HAP-1 (cell line): ENCODE results near the gene SERPINI1.
A peak's percentile ranks its signal among the peaks of the same experiment; 100 is the strongest.
"Not testable (repeated sequence)": the region's sequence is repeated elsewhere in the genome, so short reads cannot be mapped to it uniquely, and the experiment has no call there.

Experiments used
- DNase-seq, 2 experiments: peaks; one replicate each; pipeline ENCODE4 v3.0.0-alpha.2; 2016 to 2020; ENCODE audit warnings: low spot score in 2 of 2
- H3K27me3 ChIP-seq: fragments of 250-450 bp; sonication (Bioruptor Pico); 2 replicates; pipeline ENCODE4 v1.5.1; 2020; ENCODE audit warnings: low read depth, mild to moderate bottlenecking, moderate library complexity
- H3K36me3 ChIP-seq: fragments of 250-450 bp; sonication (Bioruptor Pico); replicated peaks from 2 replicates; pipeline ENCODE4 v1.5.1; 2020; ENCODE audit warnings: mild to moderate bottlenecking
- H3K4me1 ChIP-seq: fragments of 250-450 bp; sonication (Bioruptor Pico); 2 replicates; pipeline ENCODE4 v1.5.1; 2020; ENCODE audit warnings: mild to moderate bottlenecking
- H3K4me3 ChIP-seq: fragments of 250-450 bp; sonication (Bioruptor Pico); 2 replicates; pipeline ENCODE4 v1.5.1; 2020; ENCODE audit warnings: mild to moderate bottlenecking, moderate library complexity
- H3K9me3 ChIP-seq: fragments of 250-450 bp; sonication (Bioruptor Pico); 2 replicates; pipeline ENCODE4 v1.5.1; 2020; ENCODE audit warnings: mild to moderate bottlenecking, moderate library complexity
- in situ Hi-C: fragments of 300-500 bp; cut with MboI; formaldehyde crosslinking; loops from 3 replicates; pipeline ENCODE4 v1.14.3; 2020; ENCODE audit warnings: low sequenced_read_pairs, inconsistent platforms, mixed read lengths

The SERPINI1 gene

DNA sequence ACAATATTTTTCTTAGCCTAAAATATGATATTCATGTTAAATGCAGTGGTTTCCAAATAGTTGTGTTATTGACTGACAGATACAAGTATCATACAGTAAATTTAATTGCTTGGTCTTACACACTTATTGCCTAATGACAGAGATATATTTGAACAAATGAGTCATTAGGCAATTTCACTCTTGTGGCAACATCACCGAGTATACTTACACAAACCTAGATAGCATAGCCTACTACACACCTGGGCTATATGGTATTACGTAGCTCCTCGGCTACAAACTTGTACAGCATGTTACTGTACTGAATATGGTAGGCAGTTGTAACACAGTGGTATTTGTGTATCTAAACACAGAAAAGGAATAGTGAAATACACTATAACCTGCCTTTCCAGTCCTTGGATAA lies 50.3 kb downstream of the SERPINI1 start:
- H3K4me1 ChIP-seq: peaks cover 3% of the 10 kb centered on the region; the same call in 1 of the 2 replicates
- in situ Hi-C loops: no loop called here
- DNase-seq: no peak
- H3K4me3 ChIP-seq: no peak overlapping the region
- no peaks in the 10 kb centered on the region; the same call in 1 of the 2 replicates for H3K27me3 ChIP-seq
- no peaks in the 10 kb centered on the region for H3K36me3 ChIP-seq
- no peaks in the 10 kb centered on the region for H3K9me3 ChIP-seq

DNA sequence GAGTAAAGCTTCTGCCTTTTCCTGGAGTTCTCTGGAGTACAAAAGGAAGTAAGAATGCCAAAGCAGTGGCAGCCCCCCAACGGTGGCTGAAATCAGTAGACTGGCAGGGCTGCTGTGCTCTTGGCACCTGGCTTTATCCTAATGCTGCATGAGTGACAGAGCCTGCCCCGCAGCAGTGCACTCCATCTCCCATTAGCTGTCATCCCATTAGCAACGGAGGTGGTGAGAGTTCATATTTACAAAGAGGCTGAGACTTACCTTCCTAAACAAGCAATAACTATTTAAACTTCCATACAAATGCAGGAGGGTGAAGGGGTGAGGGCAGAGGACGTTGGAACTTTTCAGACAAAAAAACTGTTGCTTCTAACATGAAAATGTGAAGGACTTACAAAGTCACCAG lies 51.9 kb downstream of the SERPINI1 start:
- in situ Hi-C loops: no loop called here
- Histone ChIP-seq H3K27me3 (no peaks in the 10 kb centered on the region; the same call in 1 of the 2 replicates), H3K4me1 (no peaks in the 10 kb centered on the region), H3K9me3 (no peaks in the 10 kb centered on the region), H3K4me3 (no peak overlapping the region), H3K36me3 (no peaks in the 10 kb centered on the region)
- DNase-seq: no peak

DNA sequence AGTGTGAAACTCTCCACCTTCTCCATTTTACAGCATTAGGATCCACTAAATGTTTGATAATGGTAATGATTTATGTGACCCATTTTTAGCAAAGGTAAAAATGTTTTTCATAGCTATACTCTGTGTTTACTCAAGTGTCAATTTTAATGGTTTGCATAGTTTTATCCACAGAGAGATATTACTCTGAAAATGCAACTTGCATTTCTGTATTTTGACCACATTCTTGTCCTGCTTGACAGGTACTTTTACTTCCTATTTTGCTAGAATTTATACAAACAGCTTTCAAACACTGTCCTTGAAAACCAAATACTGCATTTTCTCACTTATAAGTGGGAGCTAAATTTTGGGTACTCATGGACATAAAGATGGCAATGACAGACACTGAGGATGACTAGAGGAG lies 62.9 kb downstream of the SERPINI1 start:
- Histone ChIP-seq H3K4me3 (no peak overlapping the region), H3K4me1 (no peaks in the 10 kb centered on the region), H3K9me3 (no peaks in the 10 kb centered on the region), H3K36me3 (no peaks in the 10 kb centered on the region), H3K27me3 (no peaks in the 10 kb centered on the region)
- no peak for DNase-seq
- in situ Hi-C loops: no loop called here

DNA sequence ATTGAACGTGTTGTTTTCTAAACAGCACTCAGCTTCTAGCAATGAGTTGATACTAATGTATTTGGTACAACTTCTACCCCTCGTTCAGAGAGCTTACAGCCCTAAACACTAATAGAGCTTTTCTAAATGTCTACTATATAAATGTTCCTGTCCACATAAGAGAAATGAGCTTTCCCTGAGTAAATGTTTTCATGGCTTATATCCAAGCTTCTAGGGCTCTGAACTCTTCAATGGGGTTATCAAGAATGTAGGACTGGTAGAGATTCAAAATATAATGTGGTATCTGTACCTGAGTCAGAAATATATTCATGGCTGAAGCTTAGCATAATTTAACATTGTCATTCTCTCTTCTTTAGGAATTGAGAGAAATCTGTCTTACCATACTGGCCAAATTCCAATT lies 73.4 kb downstream of the SERPINI1 start:
- Histone ChIP-seq H3K4me1 (peaks cover 11% of the 10 kb centered on the region), H3K36me3 (no peaks in the 10 kb centered on the region), H3K9me3 (no peaks in the 10 kb centered on the region), H3K27me3 (no peaks in the 10 kb centered on the region), H3K4me3 (no peak overlapping the region)
- in situ Hi-C loops: no loop called here
- DNase-seq: no peak

DNA sequence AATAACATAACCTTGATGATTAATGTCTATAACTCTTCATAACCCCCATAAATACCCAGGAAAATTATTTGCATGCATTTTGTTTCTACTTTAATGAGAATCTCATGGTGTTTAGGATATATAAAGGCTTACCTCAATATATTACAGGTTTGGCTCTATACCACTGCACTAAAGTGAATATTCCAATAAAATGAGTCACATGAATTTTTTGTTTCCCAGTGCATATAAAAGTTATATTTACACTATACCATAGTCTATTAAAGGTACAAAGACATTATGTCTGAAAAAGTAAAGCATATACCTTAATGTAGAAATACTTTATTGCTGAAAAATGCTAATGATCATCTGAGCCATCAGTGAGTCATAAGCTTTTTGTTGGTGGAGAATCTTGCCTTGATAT lies 74.7 kb downstream of the SERPINI1 start:
- Histone ChIP-seq H3K36me3 (no peaks in the 10 kb centered on the region), H3K4me1 (peaks cover 11% of the 10 kb centered on the region), H3K4me3 (no peak overlapping the region), H3K27me3 (no peaks in the 10 kb centered on the region), H3K9me3 (no peaks in the 10 kb centered on the region)
- DNase-seq: no peak
- in situ Hi-C loops: no loop called here

DNA sequence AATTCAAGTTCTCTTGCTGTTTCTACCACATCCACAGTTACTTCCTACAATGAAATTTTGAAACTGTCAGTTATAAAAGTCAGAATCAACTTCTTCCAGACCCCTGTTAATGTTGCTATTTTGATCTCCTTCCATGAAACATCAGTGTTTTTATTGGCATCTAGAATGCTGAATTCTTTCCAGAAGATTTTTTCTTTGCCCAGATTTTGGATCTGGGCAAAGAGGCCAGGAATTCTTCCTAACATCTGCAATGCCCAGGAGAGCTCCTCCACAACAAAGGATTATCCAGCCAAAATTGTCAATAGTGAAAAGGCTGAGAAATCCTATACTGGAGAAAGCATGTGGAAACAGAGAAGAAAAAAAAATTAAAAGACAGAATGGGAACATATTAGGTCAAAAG lies 75.5 kb downstream of the SERPINI1 start:
- Histone ChIP-seq H3K4me1 (peaks cover 11% of the 10 kb centered on the region), H3K27me3 (no peaks in the 10 kb centered on the region), H3K9me3 (no peaks in the 10 kb centered on the region), H3K4me3 (no peak overlapping the region), H3K36me3 (no peaks in the 10 kb centered on the region)
- DNase-seq: no peak
- in situ Hi-C loops: no loop called here

DNA sequence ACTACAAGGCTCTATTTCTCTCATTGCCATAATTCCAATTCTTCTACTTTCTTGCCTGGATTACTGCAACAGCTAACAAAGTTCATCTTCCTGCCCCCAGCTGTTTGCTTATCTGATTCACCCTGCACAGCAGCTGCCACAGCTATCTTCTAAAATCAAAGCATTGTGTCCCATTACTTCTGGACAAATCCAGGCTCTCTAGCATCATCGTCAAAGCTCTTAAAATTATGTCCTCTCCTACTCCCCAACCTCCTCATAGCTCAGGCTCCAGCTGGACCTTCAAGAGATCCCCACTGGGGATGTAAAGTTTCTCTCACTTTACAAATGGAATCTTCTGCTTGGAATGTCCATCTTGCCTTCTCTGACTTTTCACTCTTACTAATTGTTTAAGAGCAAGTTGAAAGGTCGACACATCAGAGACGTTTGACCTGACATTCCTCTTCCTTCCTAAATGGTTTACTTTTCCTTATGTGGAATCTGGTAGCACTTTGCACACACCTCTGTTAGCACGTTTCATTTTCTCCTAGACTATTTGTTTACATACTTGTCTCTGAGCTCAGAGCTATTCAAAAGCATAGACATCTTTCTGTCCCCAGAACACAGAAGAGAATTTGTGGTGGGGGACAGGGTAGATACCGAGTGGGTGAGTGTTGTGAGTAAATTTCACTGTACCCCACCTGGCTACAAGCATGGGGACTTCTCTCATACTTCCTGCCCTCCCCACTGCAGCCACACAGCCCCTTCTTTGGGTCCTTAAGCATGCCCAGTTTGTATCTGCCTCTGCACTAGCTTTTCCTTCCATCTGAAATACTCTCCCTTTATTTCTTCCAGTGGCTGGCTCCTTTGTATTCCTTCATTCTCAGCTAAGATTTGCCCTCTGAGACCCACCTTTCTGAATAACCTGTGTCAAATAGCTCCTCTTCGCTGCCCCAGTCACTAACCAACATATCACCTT lies 77.9 kb downstream of the SERPINI1 start:
- in situ Hi-C loops: no loop called here
- Histone ChIP-seq H3K4me3 (no peak overlapping the region), H3K9me3 (no peaks in the 10 kb centered on the region), H3K36me3 (no peaks in the 10 kb centered on the region), H3K27me3 (no peaks in the 10 kb centered on the region), H3K4me1 (peaks cover 11% of the 10 kb centered on the region)
- DNase-seq: peak in 1 of 2 experiments; percentile 10

DNA sequence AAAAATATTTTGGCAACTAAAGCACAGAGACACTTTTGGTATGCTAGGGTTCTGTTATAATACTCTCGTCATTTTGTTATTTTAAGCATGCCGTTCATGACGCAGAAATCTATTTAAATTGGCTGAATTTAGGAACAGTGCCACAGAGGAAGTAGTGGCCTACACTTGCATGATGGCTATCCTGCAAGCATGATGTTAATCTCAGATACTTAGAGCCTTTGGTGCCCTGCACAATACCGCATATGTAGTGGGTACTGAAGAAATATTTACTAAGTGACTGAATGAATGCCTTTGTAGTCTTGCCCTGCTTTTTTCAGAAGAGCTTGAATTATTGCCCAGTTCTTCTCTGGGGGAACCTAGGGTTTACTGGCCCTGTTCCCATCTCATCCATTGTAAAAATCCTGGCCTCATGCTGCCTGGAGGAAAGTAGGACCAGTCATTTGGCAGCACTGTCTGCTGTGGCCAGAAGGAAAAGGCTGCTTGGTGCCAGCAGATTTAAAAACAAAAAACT lies 79.0 kb downstream of the SERPINI1 start:
- in situ Hi-C loops: no loop called here
- Histone ChIP-seq H3K4me1 (peaks cover 11% of the 10 kb centered on the region), H3K36me3 (no peaks in the 10 kb centered on the region), H3K27me3 (no peaks in the 10 kb centered on the region), H3K4me3 (no peak overlapping the region), H3K9me3 (no peaks in the 10 kb centered on the region)
- no peak for DNase-seq

DNA sequence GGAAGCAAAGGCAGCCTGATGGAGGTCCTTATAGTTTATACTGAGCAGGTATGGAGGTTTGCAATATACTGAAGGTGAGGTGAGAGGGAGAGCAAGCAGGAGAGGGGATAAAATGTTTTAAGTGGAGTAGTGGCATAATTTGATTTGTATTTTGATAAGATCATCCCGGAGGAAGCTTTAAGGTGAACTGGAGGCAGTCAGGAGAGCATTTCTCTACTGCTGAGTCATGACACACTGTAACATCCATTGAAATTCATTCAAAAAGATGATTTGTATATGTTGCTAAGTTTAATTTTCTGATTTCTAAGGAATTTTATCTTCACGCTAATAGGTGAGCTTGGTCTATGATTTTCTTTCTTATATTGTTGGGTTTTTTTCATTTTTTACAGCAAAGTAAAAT lies 81.4 kb downstream of the SERPINI1 start:
- Histone ChIP-seq H3K9me3 (no peaks in the 10 kb centered on the region), H3K4me1 (peaks cover 11% of the 10 kb centered on the region), H3K27me3 (no peaks in the 10 kb centered on the region), H3K36me3 (no peaks in the 10 kb centered on the region), H3K4me3 (no peak overlapping the region)
- in situ Hi-C loops: no loop called here
- no peak for DNase-seq

DNA sequence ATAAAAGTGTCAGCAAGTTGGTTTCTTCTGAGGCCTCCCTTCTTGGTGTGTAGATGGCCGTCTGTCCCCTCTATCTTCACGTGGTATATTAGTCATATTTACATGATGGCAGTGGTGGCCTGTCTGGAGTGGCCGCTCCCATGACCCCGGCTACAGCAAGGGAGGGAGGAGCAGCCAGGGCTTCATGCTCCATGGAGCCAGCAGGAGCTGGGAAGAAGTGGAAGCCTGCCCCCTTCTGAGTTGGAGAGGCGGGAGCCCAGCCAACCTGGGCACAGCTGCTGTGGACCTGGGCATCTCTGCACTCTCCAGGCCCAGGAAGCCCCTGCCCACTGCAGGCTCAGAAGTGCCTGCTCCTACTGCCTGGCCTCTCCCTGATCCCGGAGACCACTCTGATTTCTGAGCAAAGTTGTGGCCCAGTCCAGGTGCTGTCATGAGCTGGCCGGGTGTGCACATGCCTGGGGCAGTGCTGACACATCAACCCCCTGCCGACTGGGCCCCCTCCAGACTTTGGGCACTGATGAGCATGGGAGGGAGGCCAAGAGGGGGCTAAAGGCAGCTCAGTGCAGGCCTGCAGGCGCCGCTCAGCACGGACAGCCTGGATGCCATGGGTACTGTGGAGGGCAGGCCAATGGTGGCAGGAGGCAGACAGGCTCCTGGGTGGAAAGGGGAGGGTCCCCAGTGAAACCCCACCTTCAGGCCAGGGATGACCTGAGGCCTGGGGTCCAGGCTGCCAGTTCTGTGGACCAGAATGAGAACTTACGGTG lies 84.8 kb downstream of the SERPINI1 start:
- in situ Hi-C loops: no loop called here
- Histone ChIP-seq H3K9me3 (no peaks in the 10 kb centered on the region), H3K36me3 (no peaks in the 10 kb centered on the region), H3K27me3 (no peaks in the 10 kb centered on the region), H3K4me1 (no peaks in the 10 kb centered on the region), H3K4me3 (no peak overlapping the region)
- no peak for DNase-seq

DNA sequence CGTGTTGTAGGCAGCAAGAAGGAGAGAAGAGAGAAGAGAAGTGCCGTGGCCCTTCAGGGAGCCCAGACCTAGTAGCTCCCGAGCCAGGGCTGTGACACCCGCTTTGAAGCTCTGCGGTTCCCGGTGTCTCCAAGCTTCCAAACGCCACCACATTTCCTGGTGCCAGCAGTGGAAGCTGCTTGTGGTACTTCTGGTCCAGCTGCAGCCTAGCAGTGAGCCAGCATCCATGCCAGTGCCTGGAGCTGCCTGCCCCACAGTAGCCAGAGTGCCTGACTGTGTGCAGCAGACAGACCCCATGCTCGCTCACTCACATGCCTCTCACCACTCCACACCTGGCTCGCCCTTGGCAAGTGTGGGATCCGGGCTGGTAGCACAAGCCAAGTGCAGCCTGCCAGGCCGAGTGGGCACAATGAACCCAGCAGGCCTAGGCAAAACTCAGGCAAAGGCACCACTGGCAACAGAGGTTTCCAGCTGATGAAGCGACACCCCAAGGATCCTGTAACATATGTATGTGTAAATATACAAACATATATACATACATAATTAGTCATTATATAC lies 85.8 kb downstream of the SERPINI1 start:
- Histone ChIP-seq H3K36me3 (no peaks in the 10 kb centered on the region), H3K9me3 (no peaks in the 10 kb centered on the region), H3K4me3 (no peak overlapping the region), H3K4me1 (no peaks in the 10 kb centered on the region), H3K27me3 (no peaks in the 10 kb centered on the region)
- in situ Hi-C loops: no loop called here
- DNase-seq: no peak

DNA sequence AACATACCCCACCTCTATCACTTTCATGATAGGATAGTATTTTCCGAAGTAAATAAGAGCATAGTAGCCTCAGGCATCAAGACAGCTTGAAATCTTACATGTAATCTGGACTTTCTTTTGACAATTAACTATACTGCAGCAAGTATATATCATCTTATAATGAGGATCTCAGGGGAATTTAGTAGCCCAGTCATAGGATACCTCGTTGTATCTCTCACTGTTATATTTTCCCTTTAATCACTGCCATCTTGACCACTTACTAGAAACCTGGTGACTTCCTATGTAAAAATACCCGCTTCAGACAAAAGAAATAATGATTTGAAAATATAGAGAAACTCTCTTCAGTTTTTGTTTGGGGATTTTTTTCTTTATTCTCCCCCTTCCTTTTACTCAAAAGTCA lies 88.2 kb downstream of the SERPINI1 start:
- in situ Hi-C loops: no loop called here
- no peaks in the 10 kb centered on the region for H3K27me3 ChIP-seq
- DNase-seq: no peak

DNA sequence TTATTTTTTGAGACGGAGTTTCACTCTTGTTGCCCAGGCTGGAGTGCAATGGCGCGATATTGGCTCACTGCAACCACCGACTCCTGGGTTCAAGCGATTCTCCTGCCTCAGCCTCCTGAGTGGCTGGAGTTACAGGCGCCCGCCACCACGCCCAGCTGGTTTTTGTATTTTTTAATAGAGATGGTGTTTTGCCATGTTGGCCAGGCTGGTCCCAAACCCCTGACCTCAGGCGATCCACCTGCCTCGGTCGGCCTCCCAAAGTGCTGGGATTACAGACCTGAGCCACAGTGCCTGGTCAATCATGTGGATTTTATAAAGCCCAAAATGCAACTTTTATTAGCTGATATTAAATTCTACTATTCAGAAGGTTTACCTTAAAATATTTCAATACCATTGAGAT lies 92.1 kb downstream of the SERPINI1 start:
- H3K9me3 ChIP-seq, H3K4me1 ChIP-seq, DNase-seq, H3K27me3 ChIP-seq, H3K4me3 ChIP-seq, H3K36me3 ChIP-seq, in situ Hi-C loops: not testable (repeated sequence)

More for the DNA sequence above, 88.2 kb downstream of the SERPINI1 start:
- H3K4me1 ChIP-seq: no peaks in the 10 kb centered on the region
- no peaks in the 10 kb centered on the region for H3K36me3 ChIP-seq
- no peak overlapping the region for H3K4me3 ChIP-seq
- H3K9me3 ChIP-seq: no peaks in the 10 kb centered on the region

DNA sequence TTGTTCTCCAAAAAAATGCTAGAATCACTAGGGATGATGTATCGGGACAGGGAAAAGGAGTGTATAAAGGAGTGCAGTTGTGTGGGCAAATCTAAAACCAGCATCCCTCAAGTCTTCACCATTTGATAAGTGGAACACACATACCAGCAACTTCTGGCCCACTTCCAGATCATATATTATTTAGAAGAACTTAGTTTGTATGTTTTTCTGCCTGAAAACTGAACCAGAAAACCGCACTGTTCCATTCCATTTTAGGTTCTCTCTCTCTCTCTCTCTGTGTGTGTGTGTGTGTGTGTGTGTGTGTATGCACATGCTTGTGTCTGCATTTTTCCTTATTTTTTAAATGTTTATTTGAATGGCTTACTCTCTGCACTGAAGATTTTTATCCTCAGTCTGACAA lies 93.5 kb downstream of the SERPINI1 start:
- H3K4me1 ChIP-seq: no peaks in the 10 kb centered on the region
- no peak overlapping the region for H3K4me3 ChIP-seq
- H3K36me3 ChIP-seq: no peaks in the 10 kb centered on the region
- H3K27me3 ChIP-seq: no peaks in the 10 kb centered on the region
- no peaks in the 10 kb centered on the region for H3K9me3 ChIP-seq
- in situ Hi-C loops: no loop called here
- no peak for DNase-seq
